Uterus (tissue), 2 donors: Measurements from ENCODE around the gene CDKAL1.

Experiments
- CTCF ChIP-seq, 4 experiments: fragments of 200-600 bp in 2 of 4; fragments of 450-650 bp in 2 of 4; sonication (generic) in 2 of 4; IDR thresholded peaks; one replicate each; pipeline ENCODE4 v1.5.1; 2016 to 2019; ENCODE audit warnings: antibody characterized with exemption in 4 of 4, mild to moderate bottlenecking in 2 of 4, moderate library complexity in 1 of 4
- POLR2A ChIP-seq, 2 donors: fragments of 450-650 bp; IDR thresholded peaks; one replicate each; pipeline ENCODE4 v1.6.1; 2016; ENCODE audit warnings: antibody characterized with exemption in 2 of 2, mild to moderate bottlenecking in 1 of 2, moderate library complexity in 1 of 2

- TF ChIP-seq CTCF (IDR thresholded peaks at IDR 0.05) (no peak), POLR2A (IDR thresholded peaks at IDR 0.05) (no peak)
These were observed 130.0 kb downstream of the CDKAL1 start for GRCh38 chr6:20664250-20664649.
